ENCODE measurements around the gene DDX17. TPM values are rescaled to one million over a fixed set of nuclear protein-coding genes. Genes with fewer than 3 reads are reported as not detected.

Gene DDX17
- total RNA-seq, 4 donors from 2014 or later, result 108 to 329 (median 206) TPM

DNA sequence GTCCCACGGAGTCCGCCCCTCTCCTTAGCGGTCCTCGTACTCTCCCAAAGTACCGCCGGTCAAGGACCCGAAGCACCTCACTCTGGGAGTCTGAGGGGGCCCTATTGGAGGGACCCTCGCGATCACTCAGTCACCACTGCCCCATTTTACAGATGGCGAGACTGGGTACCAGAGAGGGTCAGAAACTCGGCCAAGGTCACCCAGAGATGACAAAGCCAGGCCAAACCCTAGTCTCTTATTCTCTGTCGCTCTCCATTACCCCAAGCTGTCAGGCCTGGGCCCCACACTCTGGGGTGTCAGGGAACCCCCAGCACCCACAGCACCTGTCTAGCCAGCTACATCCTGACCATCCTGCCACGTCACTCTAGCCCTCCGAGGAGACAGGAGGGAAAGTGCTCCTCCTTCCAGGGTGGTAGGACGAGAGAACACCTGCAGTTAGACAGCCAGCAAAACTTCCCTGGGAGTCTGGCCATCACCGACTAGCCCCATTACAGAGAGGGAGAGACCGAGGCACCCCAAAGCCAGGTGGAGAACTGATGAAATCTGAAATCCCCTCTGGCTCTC is 49.8 kb downstream of the DDX17 start:
- ATAC-seq (no peak), DNase-seq (no peak)
- TF ChIP-seq POLR2A (IDR thresholded peaks at IDR 0.05), result no peak
- TF ChIP-seq, protein P1, sequence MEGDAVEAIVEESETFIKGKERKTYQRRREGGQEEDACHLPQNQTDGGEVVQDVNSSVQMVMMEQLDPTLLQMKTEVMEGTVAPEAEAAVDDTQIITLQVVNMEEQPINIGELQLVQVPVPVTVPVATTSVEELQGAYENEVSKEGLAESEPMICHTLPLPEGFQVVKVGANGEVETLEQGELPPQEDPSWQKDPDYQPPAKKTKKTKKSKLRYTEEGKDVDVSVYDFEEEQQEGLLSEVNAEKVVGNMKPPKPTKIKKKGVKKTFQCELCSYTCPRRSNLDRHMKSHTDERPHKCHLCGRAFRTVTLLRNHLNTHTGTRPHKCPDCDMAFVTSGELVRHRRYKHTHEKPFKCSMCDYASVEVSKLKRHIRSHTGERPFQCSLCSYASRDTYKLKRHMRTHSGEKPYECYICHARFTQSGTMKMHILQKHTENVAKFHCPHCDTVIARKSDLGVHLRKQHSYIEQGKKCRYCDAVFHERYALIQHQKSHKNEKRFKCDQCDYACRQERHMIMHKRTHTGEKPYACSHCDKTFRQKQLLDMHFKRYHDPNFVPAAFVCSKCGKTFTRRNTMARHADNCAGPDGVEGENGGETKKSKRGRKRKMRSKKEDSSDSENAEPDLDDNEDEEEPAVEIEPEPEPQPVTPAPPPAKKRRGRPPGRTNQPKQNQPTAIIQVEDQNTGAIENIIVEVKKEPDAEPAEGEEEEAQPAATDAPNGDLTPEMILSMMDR (IDR thresholded peaks at IDR 0.05 in 4 of 5, conservative IDR thresholded peaks at IDR 0.05 in 1 of 5), result no peak
- H3K4me1 ChIP-seq, result peaks cover 0 to 3% of the 10 kb centered on the region in 2 donors
- H3K9me3 ChIP-seq, result no peaks in the 10 kb centered on the region
- peaks cover 60 to 64% (median 62%) of the 10 kb centered on the region in 3 donors for H3K27me3 ChIP-seq
- in situ Hi-C loops (cut with MboI; ENCODE audit: low sequenced_read_pairs in 4 of 4) (no loop called here), intact Hi-C loops (cut with DNase I; ENCODE audit: low total_unique reads) (no loop called here)
- no peak overlapping the region for H3K4me3 ChIP-seq
- no peaks in the 10 kb centered on the region for H3K36me3 ChIP-seq
- H3K27ac ChIP-seq, result no peak overlapping the region

DNA sequence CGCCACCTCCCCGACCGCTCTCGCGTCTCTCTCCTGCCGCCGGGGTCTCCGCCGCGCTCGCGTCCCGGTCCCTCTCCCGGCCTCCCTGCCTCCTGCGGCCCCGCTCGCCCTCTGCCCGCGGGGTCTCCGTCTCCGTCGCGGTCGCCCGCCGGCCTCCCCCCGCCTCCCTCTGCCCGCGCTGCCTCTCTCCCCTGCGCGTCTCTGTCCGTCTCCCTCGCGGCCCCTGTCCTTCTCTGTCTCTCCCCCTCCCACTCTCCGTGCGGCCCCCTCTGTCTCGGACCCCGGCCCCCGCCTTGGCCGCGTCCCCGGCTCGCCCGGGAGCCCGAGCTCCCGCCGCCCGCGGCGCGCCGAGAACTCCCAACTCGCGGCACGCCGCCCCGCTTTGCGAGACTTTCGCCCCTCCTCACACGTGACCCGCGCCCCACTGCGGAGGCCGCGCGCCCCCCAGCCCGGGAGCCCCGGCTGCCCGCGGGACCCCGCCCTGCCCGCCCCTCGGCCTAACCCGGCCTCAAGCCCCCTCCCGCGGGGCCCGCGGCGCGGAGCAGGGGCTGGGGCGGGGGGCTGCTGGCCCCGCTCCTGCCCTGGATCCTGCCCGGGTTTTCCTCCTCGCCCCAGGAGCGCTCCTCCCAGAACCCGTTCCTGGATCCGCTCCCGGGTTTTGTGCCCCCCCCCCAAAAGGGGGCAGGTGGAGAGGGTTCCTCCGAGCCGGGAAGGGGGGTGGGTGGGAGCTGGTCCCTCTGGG is 50.4 kb downstream of the DDX17 start:
- ATAC-seq (no peak), DNase-seq (no peak)
- intact Hi-C loops (cut with DNase I; ENCODE audit: low total_unique reads), result no loop called here
- Histone ChIP-seq H3K36me3 (no peaks in the 10 kb centered on the region), H3K9me3 (no peaks in the 10 kb centered on the region), H3K27ac (no peak overlapping the region), H3K27me3 (peaks cover 62 to 65% (median 63%) of the 10 kb centered on the region in 3 donors), H3K4me3 (peak overlapping the region in 3 of 4 donors; percentile 28 to 51 (median 33)), H3K4me1 (no peaks in the 10 kb centered on the region)
- in situ Hi-C loops (cut with MboI; ENCODE audit: low sequenced_read_pairs in 4 of 4), result no loop called here
- TF ChIP-seq, protein P1 (IDR thresholded peaks at IDR 0.05 in 4 of 5, conservative IDR thresholded peaks at IDR 0.05 in 1 of 5), result no peak
- TF ChIP-seq POLR2A (IDR thresholded peaks at IDR 0.05), result no peak

- Histone ChIP-seq H3K27me3 (peaks cover 62 to 64% (median 63%) of the 10 kb centered on the region in 3 donors), H3K4me3 (peak within 1 kb of the TSS; percentile 6 to 51 (median 33)), H3K36me3 (no peaks in the 10 kb centered on the region), H3K27ac (no peak within 1 kb of the TSS), H3K4me1 (no peaks in the 10 kb centered on the region), H3K9me3 (no peaks in the 10 kb centered on the region)
- no peak for ATAC-seq
- no peak for DNase-seq
- in situ Hi-C loops (cut with MboI; ENCODE audit: low sequenced_read_pairs in 4 of 4) (no loop called here), intact Hi-C loops (cut with DNase I; ENCODE audit: low total_unique reads) (no loop called here)
- TF ChIP-seq, protein P1 (IDR thresholded peaks at IDR 0.05 in 4 of 5, conservative IDR thresholded peaks at IDR 0.05 in 1 of 5), result no peak
- TF ChIP-seq POLR2A (IDR thresholded peaks at IDR 0.05), result no peak
Measured at GRCh38 chr22:38455076-38455529, 51.0 kb downstream of the DDX17 start, which contains the start of gene KCNJ4. KCNJ4 (minus strand) TSS chr22:38455199; CDS start chr22:38428132, 27,067 bp downstream.

GRCh38 chr22:38454353-38455075 is 51.6 kb downstream of the DDX17 start:
- ATAC-seq (no peak), DNase-seq (no peak)
- Histone ChIP-seq H3K27me3 (peaks cover 59 to 67% (median 66%) of the 10 kb centered on the region in 3 donors), H3K36me3 (no peaks in the 10 kb centered on the region), H3K4me3 (peak overlapping the region; percentile 6 to 38 (median 33)), H3K27ac (no peak overlapping the region), H3K4me1 (no peaks in the 10 kb centered on the region), H3K9me3 (no peaks in the 10 kb centered on the region)
- no peak for TF ChIP-seq POLR2A (IDR thresholded peaks at IDR 0.05)
- TF ChIP-seq, protein P1 (IDR thresholded peaks at IDR 0.05 in 4 of 5, conservative IDR thresholded peaks at IDR 0.05 in 1 of 5), result no peak
- in situ Hi-C loops (cut with MboI; ENCODE audit: low sequenced_read_pairs in 4 of 4) (no loop called here), intact Hi-C loops (cut with DNase I; ENCODE audit: low total_unique reads) (no loop called here)

Data from gastrocnemius medialis (tissue), 4 donors.